IMR-90 (cell line): ENCODE measurements around the gene ALPI. TPM values are rescaled to one million over a fixed set of nuclear protein-coding genes. Genes with fewer than 3 reads are reported as not detected.

Experiments
- ATAC-seq: fragments of 200-7000 bp; cut with Tn5 transposase; 2 replicates; pipeline ENCODE4 v1.9.1; 2020; ENCODE audit warnings: low read depth, mild to moderate bottlenecking, moderate library complexity
- BruUV-seq: library from RNA; stranded (reverse); fragments of 400-500 nt; replicated peaks from 2 replicates; lab custom pipeline; 2021; lab: Mats Ljungman, UMichigan
- CTCF ChIA-PET: fragments of 300-600 bp; formaldehyde crosslinking; extraction: SDS; loops from one replicate; lab custom pipeline; 2021; ENCODE audit warnings: antibody characterized with exemption; lab: Yijun Ruan, JAX
- POLR2A ChIA-PET: fragments of 300-600 bp; sonication (Branson Sonifier 250); formaldehyde crosslinking; loops from one replicate; lab custom pipeline; 2022; ENCODE audit warnings: antibody characterized with exemption; ENCODE audit not compliant: unreplicated experiment; lab: Charles Lee
- DNase-seq: peaks from one replicate; pipeline ENCODE4 v3.0.0; 2013
- H2AFZ ChIP-seq: replicated peaks from 2 replicates; pipeline ENCODE3; 2013; ENCODE audit warnings: low read length, mild to moderate bottlenecking; ENCODE audit not compliant: poor library complexity
- H2AK5ac ChIP-seq: 2 replicates; pipeline ENCODE4 v1.6.1; 2013; ENCODE audit warnings: low read depth, low read length, inconsistent platforms
- H2AK9ac ChIP-seq: replicated peaks from 2 replicates; pipeline ENCODE3; 2013; ENCODE audit warnings: mild to moderate bottlenecking, low read depth, low read length, moderate library complexity; ENCODE audit not compliant: poor library complexity
- H2BK120ac ChIP-seq: 2 replicates; pipeline ENCODE4 v1.6.1; 2013; ENCODE audit warnings: low read depth, low read length, inconsistent platforms
- H2BK15ac ChIP-seq: 3 replicates; pipeline ENCODE4 v1.6.1; 2013; ENCODE audit warnings: low read depth, low read length, inconsistent platforms
- H2BK20ac ChIP-seq: 2 replicates; pipeline ENCODE4 v1.6.1; 2013; ENCODE audit warnings: low read depth, mild to moderate bottlenecking, inconsistent platforms, low read length, moderate library complexity
- H2BK5ac ChIP-seq: 2 replicates; pipeline ENCODE4 v1.6.1; 2013; ENCODE audit warnings: mild to moderate bottlenecking, low read depth, low read length, inconsistent platforms; ENCODE audit not compliant: poor library complexity, severe bottlenecking
- H3K14ac ChIP-seq: replicated peaks from 2 replicates; pipeline ENCODE4 v1.6.1; 2013; ENCODE audit warnings: low read depth, low read length, inconsistent platforms
- H3K18ac ChIP-seq: 2 replicates; pipeline ENCODE4 v1.6.1; 2013; ENCODE audit warnings: low read depth, low read length, control low read depth
- H3K23ac ChIP-seq: 2 replicates; pipeline ENCODE4 v1.6.1; 2013; ENCODE audit warnings: low read depth, low read length, inconsistent platforms
- H3K27ac ChIP-seq: 2 replicates; pipeline ENCODE4 v1.5.1; 2013; ENCODE audit warnings: mild to moderate bottlenecking, control low read depth, low read length; ENCODE audit not compliant: insufficient read depth
- H3K27me3 ChIP-seq: 2 replicates; pipeline ENCODE4 v1.6.1; 2013; ENCODE audit warnings: low read length; ENCODE audit not compliant: control insufficient read depth, insufficient read depth
- H3K36me3 ChIP-seq: 2 replicates; pipeline ENCODE4 v1.6.1; 2013; ENCODE audit warnings: low read length, mixed read lengths; ENCODE audit not compliant: control insufficient read depth, insufficient read depth
- H3K4ac ChIP-seq: 2 replicates; pipeline ENCODE4 v1.6.1; 2013; ENCODE audit warnings: low read depth, low read length, inconsistent platforms
- H3K4me1 ChIP-seq: 2 replicates; pipeline ENCODE4 v1.6.1; 2013; ENCODE audit warnings: low read length, mixed read lengths; ENCODE audit not compliant: control insufficient read depth, insufficient read depth
- H3K4me2 ChIP-seq: 2 replicates; pipeline ENCODE4 v1.6.1; 2013; ENCODE audit warnings: low read depth, mild to moderate bottlenecking, control low read depth, low read length, moderate library complexity
- H3K4me3 ChIP-seq: 2 replicates; pipeline ENCODE4 v1.5.1; 2013; ENCODE audit warnings: low read depth, mild to moderate bottlenecking, control low read depth, low read length, moderate library complexity; ENCODE audit not compliant: insufficient read depth
- H3K56ac ChIP-seq: 2 replicates; pipeline ENCODE4 v1.6.1; 2013; ENCODE audit warnings: low read length, inconsistent platforms; ENCODE audit not compliant: insufficient read depth; ENCODE audit errors: extremely low read depth
- H3K79me1 ChIP-seq, 2 experiments: 2 replicates each; pipeline ENCODE4 v1.6.1; 2013; ENCODE audit warnings: low read length in 2 of 2, inconsistent platforms in 1 of 2, low read depth in 1 of 2
- H3K9ac ChIP-seq: 2 replicates; pipeline ENCODE4 v1.6.1; 2013; ENCODE audit warnings: low read depth, low read length, control low read depth
- H3K9me1 ChIP-seq: 2 replicates; pipeline ENCODE4 v1.6.1; 2013; ENCODE audit warnings: low read length, inconsistent platforms; ENCODE audit not compliant: insufficient read depth
- H3K9me3 ChIP-seq: 2 replicates; pipeline ENCODE4 v1.6.1; 2013; ENCODE audit warnings: low read length; ENCODE audit not compliant: control insufficient read depth, insufficient read depth
- H4K20me1 ChIP-seq: 2 replicates; pipeline ENCODE4 v1.6.1; 2013; ENCODE audit warnings: low read length, inconsistent platforms; ENCODE audit not compliant: insufficient read depth
- H4K5ac ChIP-seq: 2 replicates; pipeline ENCODE4 v1.6.1; 2013; ENCODE audit warnings: mild to moderate bottlenecking, low read depth, low read length, control low read depth
- H4K8ac ChIP-seq, 2 experiments: 2 replicates each; pipeline ENCODE4 v1.6.1; 2013; ENCODE audit warnings: low read depth in 2 of 2, low read length in 2 of 2, control low read depth in 1 of 2, inconsistent platforms in 1 of 2
- H4K91ac ChIP-seq: 2 replicates; pipeline ENCODE4 v1.6.1; 2013; ENCODE audit warnings: low read depth, low read length, inconsistent platforms; ENCODE audit not compliant: insufficient read depth
- CTCF ChIP-seq: conservative IDR thresholded peaks from 2 replicates; pipeline ENCODE4 v1.5.1; 2012; ENCODE audit warnings: mild to moderate bottlenecking, low read depth, low read length, improper control_type of control experiment
- MXI1 ChIP-seq: IDR thresholded peaks from 2 replicates; pipeline ENCODE4 v1.6.1; 2012; ENCODE audit warnings: low read depth, mild to moderate bottlenecking, low read length, moderate library complexity, borderline replicate concordance
- WGBS, 2 experiments: methylation state at CpG; one replicate each; pipeline versions ENCODE4 v1.1.5 to v1.1.7; 2013; ENCODE audit warnings: missing lambda C conversion rate in 2 of 2; ENCODE audit not compliant: insufficient read length in 1 of 2; ENCODE audit errors: extremely low coverage in 2 of 2; 5-methylcytosine and 5-hydroxymethylcytosine counted together
- dilution Hi-C: fragments of 300-500 bp; cut with HindIII; formaldehyde crosslinking; loops from one replicate; pipeline ENCODE4 v1.14.3; 2018; ENCODE audit warnings: low sequenced_read_pairs; ENCODE audit not compliant: unreplicated experiment
- in situ Hi-C: fragments of 300-500 bp; cut with MboI; formaldehyde crosslinking; loops from 3 replicates; pipeline ENCODE4 v1.14.3; 2019; ENCODE audit warnings: low sequenced_read_pairs, inconsistent platforms, mixed read lengths
- intact Hi-C: fragments of 100-400 bp; cut with micrococcal nuclease; formaldehyde crosslinking; loops from 2 replicates; pipeline ENCODE4 v1.10.0; 2022
- polyA plus RNA-seq, 3 experiments: library from polyadenylated mRNA; depleted of rRNA; stranded (reverse); fragments of >200 nt; gene quantifications; 2 replicates each; pipeline ENCODE4 v1.2.3, GENCODE V29; 2012; ENCODE audit warnings: low replicate concordance in 1 of 3
- total RNA-seq: library from RNA; depleted of rRNA; stranded (reverse); fragments of >200 nt; gene quantifications from 2 replicates; pipeline ENCODE4 v1.2.3, GENCODE V29; 2012

ALPI gene
- total and polyA plus RNA-seq, 2 of the 4 experiments (the other 2 are of a cell fraction), result not detected

- Histone ChIP-seq H3K27ac (no peak overlapping the region), H2BK120ac (no peak overlapping the region), H4K91ac (no peak overlapping the region), H3K56ac (no peak overlapping the region), H4K8ac (no peak overlapping the region), H3K9me3 (no peaks in the 10 kb centered on the region), H3K9me1 (no peaks in the 10 kb centered on the region), H3K4me2 (no peak overlapping the region), H3K23ac (no peak overlapping the region), H2AK9ac (peak overlapping the region; percentile 23), H3K4me3 (no peak overlapping the region), H2BK20ac (no peak overlapping the region), H3K4ac (no peak overlapping the region), H3K18ac (no peak overlapping the region), H2AFZ (no peak overlapping the region), H3K4me1 (no peaks in the 10 kb centered on the region), H4K5ac (no peak overlapping the region), H3K9ac (no peak overlapping the region), H3K79me1 (no peaks in the 10 kb centered on the region), H3K14ac (no peak overlapping the region), H2AK5ac (no peak overlapping the region), H2BK15ac (no peak overlapping the region), H2BK5ac (no peak overlapping the region), H3K36me3 (no peaks in the 10 kb centered on the region), H3K27me3 (peaks cover 17% of the 10 kb centered on the region), H4K20me1 (no peaks in the 10 kb centered on the region)
- ChIA-PET CTCF (no interaction called here), POLR2A (no interaction called here)
- no peak for ATAC-seq
- DNase-seq, result no peak
- BruUV-seq, result no TSS peak
- 84% methylated on average over 4 of the region's 16 CpGs; no CpG with 5 or more reads in 1 of the 2 experiments for WGBS, 2 experiments
- intact Hi-C loops (no loop called here), dilution Hi-C loops (no loop called here), in situ Hi-C loops (loop anchor here (5.0 kb wide), 1 partner anchor 525 kb away; no protein-coding TSS in a partner anchor)
- no peak for TF ChIP-seq CTCF
- TF ChIP-seq MXI1, result no peak
Measured at GRCh38 chr2:232431705-232432590, 24.0 kb upstream of the ALPI start.
